ENCODE data around the gene C1RL.

Gene C1RL

GRCh38 chr12:7091660-7092228 lies 17.3 kb downstream of the C1RL start:
- DNase-seq: no peak

DNA sequence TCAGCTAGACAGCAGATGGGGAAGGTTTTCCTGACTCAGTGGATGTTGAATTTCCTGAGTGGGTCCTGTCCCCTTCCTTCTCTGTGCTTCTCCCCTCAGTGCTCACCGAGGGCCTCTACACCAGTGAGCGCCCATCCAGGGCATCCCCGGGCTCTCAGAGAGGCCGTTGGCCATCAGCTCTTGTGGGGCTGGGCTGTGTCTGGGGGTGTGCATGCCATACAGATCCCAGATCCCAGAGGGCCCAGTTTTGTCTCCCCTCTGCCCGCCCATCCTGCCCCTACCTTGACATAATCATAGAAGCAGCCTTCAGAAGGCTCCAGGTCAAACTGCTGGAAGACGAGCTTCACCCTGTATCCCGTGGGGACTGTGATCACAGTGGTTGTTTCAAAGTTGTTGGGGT lies 17.8 kb downstream of the C1RL start:
- DNase-seq: no peak

- DNase-seq: no peak
Measured at GRCh38 chr12:7090222-7090998, 18.6 kb downstream of the C1RL start.

- no peak for DNase-seq
Measured at GRCh38 chr12:7089196-7089871, 19.7 kb downstream of the C1RL start.

DNA sequence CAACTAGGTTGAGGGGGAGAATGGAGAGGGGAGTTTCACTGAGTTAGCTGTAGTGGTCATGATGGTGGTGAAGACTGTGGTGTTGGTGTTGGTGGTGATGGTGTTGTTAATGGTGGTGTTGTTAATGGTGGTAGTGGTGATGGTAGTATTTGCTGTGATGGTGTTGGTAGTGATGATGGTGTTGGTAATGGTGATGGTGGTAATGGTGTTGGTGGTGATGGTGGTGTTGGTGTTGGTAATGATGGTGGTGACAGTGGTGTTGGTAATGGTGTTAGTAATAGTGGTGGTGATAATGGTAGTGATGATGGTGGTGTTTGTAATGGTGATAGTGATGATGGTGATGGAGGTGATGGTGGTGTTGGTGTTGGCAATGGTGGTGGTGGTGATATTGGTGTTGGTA lies 25.9 kb downstream of the C1RL start:
- DNase-seq: no peak

DNA sequence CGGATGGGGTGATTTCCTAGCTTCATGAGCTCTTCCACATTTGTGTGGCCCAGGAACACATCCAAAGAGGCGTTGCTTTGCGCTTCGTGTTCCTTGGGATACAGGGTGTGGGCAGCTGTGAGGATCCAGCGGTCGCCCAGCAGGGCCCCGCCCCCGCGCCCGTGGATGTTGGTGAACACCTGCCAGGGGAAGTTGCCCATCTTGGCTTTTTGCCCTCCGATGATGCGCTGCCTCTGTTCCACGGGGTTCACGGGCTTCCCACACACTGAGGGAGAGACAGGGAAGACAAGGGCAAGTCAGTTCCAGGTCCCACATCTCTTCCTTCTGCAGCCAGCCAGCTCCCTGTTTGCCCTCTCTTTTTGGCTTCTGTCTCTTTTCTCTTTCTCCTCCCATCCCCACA lies 28.0 kb downstream of the C1RL start:
- DNase-seq: no peak

- DNase-seq: no peak
Measured at GRCh38 chr12:7079826-7080125, 29.2 kb downstream of the C1RL start.

GRCh38 chr12:7078163-7078562 lies 30.9 kb downstream of the C1RL start:
- DNase-seq: no peak

GRCh38 chr12:7076493-7076892 lies 32.5 kb downstream of the C1RL start:
- DNase-seq: no peak

DNA sequence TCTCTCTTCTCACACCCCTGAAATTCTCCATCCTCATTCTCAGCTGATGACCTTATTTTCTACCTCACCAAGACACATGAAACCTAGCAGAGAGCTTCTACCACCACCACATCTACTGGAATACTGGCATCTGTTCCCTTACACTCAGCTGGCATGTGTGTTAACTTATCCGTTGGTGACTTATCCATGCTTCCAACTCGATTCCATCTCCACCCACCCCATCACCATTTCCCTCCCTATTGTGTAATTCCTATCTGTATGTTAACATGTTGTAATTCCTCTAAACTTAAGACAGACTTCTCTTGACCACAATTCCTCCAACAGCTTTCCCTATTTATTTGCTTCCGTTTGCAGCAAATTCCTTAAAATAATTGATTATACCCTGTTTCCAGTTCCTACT lies 33.1 kb downstream of the C1RL start:
- DNase-seq: no peak

DNA sequence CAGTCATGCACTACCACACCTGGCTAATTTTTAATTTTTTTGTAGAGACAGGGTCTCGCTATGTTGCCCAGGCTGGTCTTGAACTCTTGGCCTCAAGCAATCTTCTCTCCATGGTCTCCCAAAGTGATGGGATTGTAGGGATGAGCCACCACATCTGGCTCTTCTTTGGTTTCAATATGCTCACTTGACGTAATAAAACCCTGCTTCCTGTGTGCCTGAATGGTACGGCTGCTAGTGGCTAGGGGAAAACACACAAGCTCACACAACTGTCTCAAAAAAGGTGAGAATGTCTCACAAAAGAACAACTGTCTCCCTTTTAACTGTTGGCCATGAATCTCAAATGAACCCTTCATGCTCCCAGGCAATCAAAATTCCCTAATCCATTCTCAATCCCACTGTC lies 33.5 kb downstream of the C1RL start:
- no peak for DNase-seq

DNA sequence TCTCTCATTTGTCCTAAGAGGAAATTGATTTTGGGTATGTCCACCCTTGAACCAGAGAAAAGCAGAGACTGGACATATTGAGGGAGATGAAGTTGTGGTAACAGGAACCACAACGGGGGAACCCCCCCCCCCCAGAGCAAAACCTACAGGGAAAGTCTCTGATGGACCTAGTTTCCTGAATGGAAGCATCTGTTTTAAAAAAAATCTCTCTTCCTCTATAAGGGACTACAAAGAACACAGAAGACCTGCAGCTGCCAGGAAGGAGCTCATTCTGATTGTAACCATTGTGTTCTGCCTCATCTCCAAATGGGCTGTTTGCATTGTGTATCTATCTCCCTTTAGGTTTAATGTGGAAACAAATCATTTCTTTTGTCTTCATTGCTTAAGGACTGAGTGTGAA lies 35.1 kb downstream of the C1RL start:
- no peak for DNase-seq

DNA sequence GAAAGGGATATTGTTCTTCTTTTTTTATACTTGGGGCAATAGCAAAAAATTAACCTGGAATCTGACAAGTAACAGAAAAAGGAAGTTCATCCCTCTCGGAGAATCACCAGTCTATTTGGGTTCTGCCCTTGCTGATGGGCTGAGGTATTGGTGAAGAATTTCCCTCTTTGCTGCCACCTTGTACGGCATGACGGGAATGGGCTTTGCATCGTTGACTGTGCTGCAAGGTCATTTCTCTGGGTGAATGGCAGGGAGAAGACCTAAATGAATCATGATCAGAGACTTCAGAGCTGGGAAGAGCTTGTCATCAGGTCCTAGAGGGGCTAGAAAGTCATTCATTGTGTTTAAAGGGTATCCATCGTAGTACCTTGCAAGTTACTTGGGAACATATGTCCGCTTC lies 36.5 kb downstream of the C1RL start:
- DNase-seq: no peak

- DNase-seq: no peak
Measured at GRCh38 chr12:7072035-7072434, 37.0 kb downstream of the C1RL start.

- no peak for DNase-seq
Measured at GRCh38 chr12:7069386-7069785, 39.6 kb downstream of the C1RL start.

DNA sequence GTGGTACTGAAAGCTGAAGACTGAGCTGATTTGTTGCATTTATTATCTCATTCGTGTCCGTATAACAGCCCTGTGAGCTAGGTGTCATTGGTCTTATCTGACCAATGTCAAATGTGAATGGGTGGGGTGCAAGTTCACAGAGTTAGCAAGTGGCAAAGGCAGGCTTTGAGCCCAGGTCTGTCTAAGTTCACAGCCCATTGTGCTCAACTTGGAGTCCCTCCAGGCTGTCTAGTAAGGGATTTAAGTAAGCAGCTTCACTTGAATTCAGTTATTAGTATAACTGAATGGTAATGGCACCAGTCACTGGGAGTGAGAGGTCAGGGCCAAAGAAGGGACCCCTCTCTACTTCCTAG lies 40.0 kb downstream of the C1RL start:
- DNase-seq: no peak

DNA sequence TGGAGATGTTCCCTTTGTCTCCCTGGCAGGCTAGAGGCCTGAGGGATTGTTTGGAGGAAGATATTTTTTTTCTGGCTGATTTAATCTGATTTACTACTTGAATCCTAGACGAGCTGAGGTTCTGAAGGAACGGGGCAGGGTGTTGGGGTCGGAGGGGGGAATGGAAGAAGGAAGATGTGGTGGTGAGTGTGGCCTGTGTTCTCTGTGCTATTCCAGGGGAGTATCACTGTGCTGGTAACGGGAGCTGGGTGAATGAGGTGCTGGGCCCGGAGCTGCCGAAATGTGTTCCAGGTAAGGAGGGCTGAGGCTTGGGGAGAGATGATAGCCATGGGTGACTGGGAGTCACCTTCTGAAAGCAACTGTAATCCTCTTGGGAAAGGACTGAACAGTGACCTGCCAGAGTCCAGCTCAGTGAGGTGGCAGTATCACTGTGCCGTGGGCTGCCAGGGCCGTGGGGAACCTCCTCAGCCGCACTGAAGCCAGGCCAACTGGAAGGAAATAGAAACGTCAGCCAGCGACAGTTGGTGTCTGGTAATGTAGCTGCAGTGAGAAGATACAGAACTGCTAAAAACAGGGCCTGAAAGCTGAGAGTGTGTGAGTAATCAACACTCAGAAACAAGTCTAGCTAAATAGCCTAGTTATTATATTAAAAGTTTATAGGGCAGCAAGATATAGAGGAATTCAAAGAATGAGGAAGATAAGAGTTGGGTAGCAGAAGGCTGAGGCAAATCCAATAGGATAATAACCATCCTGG lies 40.6 kb downstream of the C1RL start:
- peak in 2 of 4 experiments; percentile 21 to 27 for DNase-seq

DNA sequence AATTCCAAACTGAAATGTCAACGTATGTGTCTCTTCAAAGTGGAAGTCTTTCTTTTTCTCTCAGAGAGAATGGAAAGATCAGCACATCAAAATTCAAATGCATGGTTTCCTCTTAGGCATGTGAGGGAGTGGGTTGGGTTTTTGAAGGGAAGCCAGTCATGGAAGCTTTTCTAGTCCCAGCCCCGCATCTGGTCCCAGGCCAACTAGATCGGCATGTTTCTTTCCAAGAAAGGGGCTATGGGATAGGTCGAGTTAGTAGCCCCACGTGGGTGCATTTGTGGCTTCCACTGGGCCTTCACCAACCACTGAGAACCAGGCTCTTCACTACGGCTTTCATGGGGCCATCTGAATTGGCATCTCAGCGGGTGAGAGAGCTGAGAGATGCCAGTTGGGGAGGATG lies 41.9 kb downstream of the C1RL start:
- no peak for DNase-seq

DNA sequence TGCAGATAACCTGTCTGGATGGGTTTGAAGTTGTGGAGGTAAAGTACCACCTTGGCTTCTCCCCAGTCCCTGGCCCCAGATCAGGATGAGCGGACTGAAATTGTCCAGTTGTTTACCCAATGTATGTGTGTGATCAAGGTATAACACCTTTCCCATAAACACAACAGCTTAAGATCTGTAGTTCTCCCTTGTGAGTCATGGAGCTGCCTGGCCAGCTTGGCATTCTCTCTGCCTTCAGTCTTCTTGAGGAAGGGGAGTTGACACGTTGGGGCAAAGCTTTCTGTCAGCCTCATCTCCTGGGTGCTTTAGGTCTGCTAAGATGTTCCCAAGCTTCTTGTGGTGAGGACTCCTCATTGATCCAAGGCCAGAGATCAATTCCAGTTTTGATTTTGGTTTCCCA lies 42.4 kb downstream of the C1RL start:
- DNase-seq: no peak

GRCh38 chr12:7065073-7065623 lies 43.9 kb downstream of the C1RL start:
- DNase-seq: no peak

GRCh38 chr12:7064516-7064915 lies 44.5 kb downstream of the C1RL start:
- DNase-seq: no peak

- DNase-seq: no peak
Measured at GRCh38 chr12:7061596-7061995, 47.4 kb downstream of the C1RL start.

GRCh38 chr12:7061138-7061537 lies 47.9 kb downstream of the C1RL start:
- DNase-seq: no peak

Data from suppressor macrophage (primary cell).